ENCODE measurements around the gene HBZ. TPM values are rescaled to one million over a fixed set of nuclear protein-coding genes. Genes with fewer than 3 reads are reported as not detected.
A peak's percentile ranks its signal among the peaks of the same experiment; 100 is the strongest.

Gene HBZ
- total RNA-seq, 1 donor from 2014 or later, result not detected

GRCh38 chr16:138049-138417 lies 14.4 kb upstream of the HBZ start:
- no peak for TF ChIP-seq POLR2AphosphoS5 (IDR thresholded peaks at IDR 0.05; ENCODE audit: insufficient read depth in 1 of 2, low read depth in 1 of 2)
- no peak for TF ChIP-seq CTCF (IDR thresholded peaks at IDR 0.05)
- TF ChIP-seq POLR2A (IDR thresholded peaks at IDR 0.05), result no peak
- H3K4me1 ChIP-seq, result peaks cover 24% of the 10 kb centered on the region
- no peaks in the 10 kb centered on the region for H3K9me3 ChIP-seq
- H3K36me3 ChIP-seq, result no peaks in the 10 kb centered on the region
- H3K4me3 ChIP-seq, result peak overlapping the region; percentile 54 to 78
- peak overlapping the region; percentile 66 for H3K27ac ChIP-seq
- intact Hi-C loops (cut with DNase I), result no loop called here
- H3K27me3 ChIP-seq, result no peaks in the 10 kb centered on the region
- DNase-seq (ENCODE audit: extremely low spot score in 2 of 2), result no peak

- intact Hi-C loops (cut with DNase I), result no loop called here
- Histone ChIP-seq H3K4me3 (no peak overlapping the region), H3K27me3 (no peaks in the 10 kb centered on the region), H3K27ac (no peak overlapping the region), H3K9me3 (no peaks in the 10 kb centered on the region), H3K36me3 (no peaks in the 10 kb centered on the region), H3K4me1 (peaks cover 22% of the 10 kb centered on the region)
- TF ChIP-seq POLR2AphosphoS5 (IDR thresholded peaks at IDR 0.05; ENCODE audit: insufficient read depth in 1 of 2, low read depth in 1 of 2) (no peak), CTCF (IDR thresholded peaks at IDR 0.05) (no peak), POLR2A (IDR thresholded peaks at IDR 0.05) (no peak)
- DNase-seq (ENCODE audit: extremely low spot score in 2 of 2), result no peak
These were observed 12.1 kb upstream of the HBZ start for GRCh38 chr16:140175-140857.

GRCh38 chr16:142405-142967 lies 10.0 kb upstream of the HBZ start:
- Histone ChIP-seq H3K9me3 (no peaks in the 10 kb centered on the region), H3K27me3 (no peaks in the 10 kb centered on the region), H3K36me3 (no peaks in the 10 kb centered on the region), H3K27ac (no peak overlapping the region), H3K4me3 (no peak overlapping the region), H3K4me1 (peaks cover 5% of the 10 kb centered on the region)
- intact Hi-C loops (cut with DNase I), result no loop called here
- TF ChIP-seq CTCF (IDR thresholded peaks at IDR 0.05) (no peak), POLR2AphosphoS5 (IDR thresholded peaks at IDR 0.05; ENCODE audit: insufficient read depth in 1 of 2, low read depth in 1 of 2) (no peak), POLR2A (IDR thresholded peaks at IDR 0.05) (no peak)
- no peak for DNase-seq (ENCODE audit: extremely low spot score in 2 of 2)

GRCh38 chr16:143047-143446 lies 9.4 kb upstream of the HBZ start:
- no peaks in the 10 kb centered on the region for H3K9me3 ChIP-seq
- TF ChIP-seq POLR2AphosphoS5 (IDR thresholded peaks at IDR 0.05; ENCODE audit: insufficient read depth in 1 of 2, low read depth in 1 of 2) (no peak), POLR2A (IDR thresholded peaks at IDR 0.05) (no peak), CTCF (IDR thresholded peaks at IDR 0.05) (no peak)
- no peaks in the 10 kb centered on the region for H3K36me3 ChIP-seq
- no peak overlapping the region for H3K27ac ChIP-seq
- intact Hi-C loops (cut with DNase I), result no loop called here
- no peaks in the 10 kb centered on the region for H3K27me3 ChIP-seq
- H3K4me3 ChIP-seq, result no peak overlapping the region
- no peaks in the 10 kb centered on the region for H3K4me1 ChIP-seq
- no peak for DNase-seq (ENCODE audit: extremely low spot score in 2 of 2)

GRCh38 chr16:143456-143855 lies 9.0 kb upstream of the HBZ start:
- DNase-seq (ENCODE audit: extremely low spot score in 2 of 2), result no peak
- Histone ChIP-seq H3K27me3 (no peaks in the 10 kb centered on the region), H3K9me3 (no peaks in the 10 kb centered on the region), H3K36me3 (no peaks in the 10 kb centered on the region), H3K4me3 (no peak overlapping the region), H3K27ac (no peak overlapping the region), H3K4me1 (no peaks in the 10 kb centered on the region)
- intact Hi-C loops (cut with DNase I), result no loop called here
- TF ChIP-seq POLR2A (IDR thresholded peaks at IDR 0.05) (no peak), POLR2AphosphoS5 (IDR thresholded peaks at IDR 0.05; ENCODE audit: insufficient read depth in 1 of 2, low read depth in 1 of 2) (no peak)
